Esophagus squamous epithelium (tissue), 5 donors: ENCODE measurements around the gene USH1C. TPM values are rescaled to one million over a fixed set of nuclear protein-coding genes. Genes with fewer than 3 reads are reported as not detected.

Experiments used
- DNase-seq: peaks from one replicate; lab custom pipeline; 2025; lab: John Stamatoyannopoulos, UW
- H3K27ac ChIP-seq, 4 donors: fragments of 200-600 bp; sonication (generic); one replicate each; pipeline ENCODE4 v1.5.1; 2016 to 2019; ENCODE audit warnings: mild to moderate bottlenecking in 1 of 4
- H3K27me3 ChIP-seq, 4 donors: fragments of 200-600 bp; sonication (generic); 1 replicate in 3 of 4; 2 replicates in 1 of 4; pipeline versions ENCODE4 v1.5.1 to v1.6.0; 2017 to 2021; ENCODE audit warnings: antibody characterized with exemption in 1 of 4
- H3K36me3 ChIP-seq, 3 donors: fragments of 200-600 bp; sonication (generic); one replicate each; pipeline ENCODE4 v1.5.1; 2016 to 2019
- H3K4me1 ChIP-seq, 3 donors: fragments of 200-600 bp; sonication (generic); one replicate each; pipeline ENCODE4 v1.5.1; 2017 to 2019
- H3K4me3 ChIP-seq, 4 donors: fragments of 200-600 bp; sonication (generic); 1 replicate in 3 of 4; 2 replicates in 1 of 4; pipeline ENCODE4 v1.5.1; 2016 to 2019; ENCODE audit warnings: mild to moderate bottlenecking in 2 of 4, moderate library complexity in 1 of 4
- H3K9me3 ChIP-seq, 3 donors: fragments of 200-600 bp; sonication (generic); one replicate each; pipeline ENCODE4 v1.5.1; 2016 to 2019
- POLR2A ChIP-seq, 4 donors: fragments of 450-650 bp; IDR thresholded peaks; one replicate each; pipeline ENCODE4 v1.6.1; 2017; ENCODE audit warnings: antibody characterized with exemption in 4 of 4, mild to moderate bottlenecking in 4 of 4, moderate library complexity in 3 of 4
- WGBS, 2 donors: methylation state at CpG; one replicate each; pipeline ENCODE4 v1.1.5; 2018; 5-methylcytosine and 5-hydroxymethylcytosine counted together
- intact Hi-C: fragments of 100-400 bp; cut with DNase I; formaldehyde crosslinking; loops from one replicate; pipeline ENCODE4 v1.15.0; 2022
- total RNA-seq, 4 donors: library from RNA; depleted of rRNA; stranded (reverse); fragments of >200 nt; gene quantifications; one replicate each; pipeline ENCODE4 v1.1.0, GENCODE V29; 2016
- TF ChIP-seq, protein P1 (sequence below), 6 experiments: fragments of 450-650 bp in 4 of 6; fragments of 200-600 bp in 2 of 6; sonication (generic) in 2 of 6; IDR thresholded peaks; one replicate each; pipeline ENCODE4 v1.5.1; 2016 to 2019; ENCODE audit warnings: antibody characterized with exemption in 6 of 6, mild to moderate bottlenecking in 4 of 6, moderate library complexity in 4 of 6
- donor health status: DM: yes; HTN: yes; CAD: no.

The USH1C gene
- total RNA-seq, 4 donors from 2014 or later = not detected

- peaks cover 0 to 13% (median 0%) of the 10 kb centered on the region in 4 donors for H3K27me3 ChIP-seq
- no peak for DNase-seq
- intact Hi-C loops = no loop called here
- no peaks in the 10 kb centered on the region for H3K9me3 ChIP-seq
- TF ChIP-seq, protein P1, sequence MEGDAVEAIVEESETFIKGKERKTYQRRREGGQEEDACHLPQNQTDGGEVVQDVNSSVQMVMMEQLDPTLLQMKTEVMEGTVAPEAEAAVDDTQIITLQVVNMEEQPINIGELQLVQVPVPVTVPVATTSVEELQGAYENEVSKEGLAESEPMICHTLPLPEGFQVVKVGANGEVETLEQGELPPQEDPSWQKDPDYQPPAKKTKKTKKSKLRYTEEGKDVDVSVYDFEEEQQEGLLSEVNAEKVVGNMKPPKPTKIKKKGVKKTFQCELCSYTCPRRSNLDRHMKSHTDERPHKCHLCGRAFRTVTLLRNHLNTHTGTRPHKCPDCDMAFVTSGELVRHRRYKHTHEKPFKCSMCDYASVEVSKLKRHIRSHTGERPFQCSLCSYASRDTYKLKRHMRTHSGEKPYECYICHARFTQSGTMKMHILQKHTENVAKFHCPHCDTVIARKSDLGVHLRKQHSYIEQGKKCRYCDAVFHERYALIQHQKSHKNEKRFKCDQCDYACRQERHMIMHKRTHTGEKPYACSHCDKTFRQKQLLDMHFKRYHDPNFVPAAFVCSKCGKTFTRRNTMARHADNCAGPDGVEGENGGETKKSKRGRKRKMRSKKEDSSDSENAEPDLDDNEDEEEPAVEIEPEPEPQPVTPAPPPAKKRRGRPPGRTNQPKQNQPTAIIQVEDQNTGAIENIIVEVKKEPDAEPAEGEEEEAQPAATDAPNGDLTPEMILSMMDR (IDR thresholded peaks at IDR 0.05) = no peak
- TF ChIP-seq POLR2A (IDR thresholded peaks at IDR 0.05) = no peak
- no peaks in the 10 kb centered on the region for H3K4me1 ChIP-seq
- no peaks in the 10 kb centered on the region for H3K36me3 ChIP-seq
- H3K4me3 ChIP-seq = no peak overlapping the region
- no peak overlapping the region for H3K27ac ChIP-seq
These were observed 19.0 kb upstream of the USH1C start for GRCh38 chr11:17563231-17563646.

DNA sequence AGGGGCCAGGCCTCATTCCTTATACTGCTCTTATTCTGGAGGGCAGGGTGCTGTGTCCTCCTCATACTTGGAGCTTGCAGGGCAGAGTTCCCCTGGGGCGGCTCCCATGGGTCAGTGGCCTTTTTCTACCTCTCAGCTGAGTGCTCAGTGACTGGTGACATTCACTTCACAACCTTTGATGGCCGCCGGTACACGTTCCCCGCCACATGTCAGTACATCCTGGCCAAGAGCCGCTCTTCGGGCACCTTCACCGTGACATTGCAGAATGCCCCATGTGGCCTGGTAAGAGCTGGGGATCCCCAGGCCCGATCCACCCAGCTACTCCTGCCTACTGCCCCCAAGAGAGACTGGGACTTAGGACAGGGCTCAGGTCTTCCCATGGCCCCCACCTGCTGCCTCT is 17.3 kb upstream of the USH1C start:
- no peaks in the 10 kb centered on the region for H3K36me3 ChIP-seq
- DNase-seq = no peak

GRCh38 chr11:17561111-17561415 is 16.8 kb upstream of the USH1C start:
- H3K9me3 ChIP-seq = no peaks in the 10 kb centered on the region
- H3K4me1 ChIP-seq = no peaks in the 10 kb centered on the region
- no peak overlapping the region for H3K27ac ChIP-seq
- peaks cover 0 to 27% (median 0%) of the 10 kb centered on the region in 4 donors for H3K27me3 ChIP-seq
- intact Hi-C loops = no loop called here
- WGBS, 2 donors = 89 to 100% methylated on average over 1 to 3 of the region's 4 CpGs
- DNase-seq = no peak
- TF ChIP-seq, protein P1 (IDR thresholded peaks at IDR 0.05) = no peak
- no peak for TF ChIP-seq POLR2A (IDR thresholded peaks at IDR 0.05)
- H3K36me3 ChIP-seq = no peaks in the 10 kb centered on the region
- H3K4me3 ChIP-seq = no peak overlapping the region

More for the DNA sequence above, 17.3 kb upstream of the USH1C start:
- TF ChIP-seq, protein P1 (IDR thresholded peaks at IDR 0.05) = no peak
- no peak for TF ChIP-seq POLR2A (IDR thresholded peaks at IDR 0.05)
- no peaks in the 10 kb centered on the region for H3K9me3 ChIP-seq
- no peak overlapping the region for H3K27ac ChIP-seq
- H3K4me3 ChIP-seq = no peak overlapping the region
- H3K27me3 ChIP-seq = peaks cover 0 to 27% (median 0%) of the 10 kb centered on the region in 4 donors
- no peaks in the 10 kb centered on the region for H3K4me1 ChIP-seq
- 87% methylated on average over 9 of the region's 9 CpGs; no CpG with 5 or more reads in 1 of the 2 donors for WGBS, 2 donors
- intact Hi-C loops = no loop called here

DNA sequence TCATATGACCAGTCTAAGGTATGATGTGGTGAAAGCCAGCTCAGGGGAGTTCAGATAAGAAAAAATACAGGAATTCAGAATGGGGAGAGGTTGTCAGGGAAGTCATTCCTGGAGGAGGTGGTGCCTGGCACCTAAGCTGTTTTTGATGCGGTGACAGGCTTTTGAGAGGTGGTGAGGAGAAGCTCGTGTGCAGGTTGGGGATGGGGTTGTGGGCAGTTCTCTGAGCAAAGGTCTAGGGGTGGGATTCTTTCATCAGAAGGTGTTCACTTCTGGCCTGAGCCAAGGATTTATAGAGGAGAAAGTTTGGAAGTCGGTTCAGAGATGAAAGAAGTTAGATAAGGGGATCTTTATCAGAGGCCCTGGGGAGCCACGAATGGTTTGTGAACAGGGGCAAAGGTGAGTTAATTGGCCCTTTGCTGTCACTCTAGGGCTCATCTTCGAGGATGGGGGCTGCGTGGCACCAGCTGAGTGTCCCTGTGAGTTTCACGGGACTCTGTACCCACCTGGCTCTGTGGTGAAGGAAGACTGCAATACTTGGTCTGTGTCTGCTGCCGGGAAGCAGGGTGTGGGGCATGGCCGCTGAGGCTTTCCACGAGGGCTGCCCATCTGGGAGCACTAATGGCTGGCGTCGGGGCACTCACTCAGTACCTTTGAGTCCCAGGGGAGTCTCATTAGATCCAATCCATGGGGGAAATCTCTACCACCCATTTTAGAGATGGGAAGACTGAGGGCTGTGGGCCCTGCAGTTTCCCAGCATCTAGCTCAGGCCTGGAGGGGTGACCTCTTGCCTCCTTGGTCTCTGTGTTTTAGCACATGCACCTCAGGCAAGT is 16.3 kb upstream of the USH1C start:
- Histone ChIP-seq H3K4me1 (no peaks in the 10 kb centered on the region), H3K36me3 (no peaks in the 10 kb centered on the region), H3K27ac (no peak overlapping the region), H3K9me3 (no peaks in the 10 kb centered on the region), H3K4me3 (no peak overlapping the region), H3K27me3 (peaks cover 0 to 27% (median 0%) of the 10 kb centered on the region in 4 donors)
- intact Hi-C loops = no loop called here
- no peak for DNase-seq
- 51 to 59% methylated on average over 7 to 12 of the region's 12 CpGs for WGBS, 2 donors
- no peak for TF ChIP-seq POLR2A (IDR thresholded peaks at IDR 0.05)
- TF ChIP-seq, protein P1 (IDR thresholded peaks at IDR 0.05) = no peak

- H3K9me3 ChIP-seq = no peaks in the 10 kb centered on the region
- no peaks in the 10 kb centered on the region for H3K36me3 ChIP-seq
- no peaks in the 10 kb centered on the region for H3K4me1 ChIP-seq
- no peak for DNase-seq
- 61 to 78% methylated on average over 2 to 4 of the region's 9 CpGs for WGBS, 2 donors
- TF ChIP-seq, protein P1 (IDR thresholded peaks at IDR 0.05) = no peak
- TF ChIP-seq POLR2A (IDR thresholded peaks at IDR 0.05) = no peak
- H3K27me3 ChIP-seq = peaks cover 0 to 27% (median 0%) of the 10 kb centered on the region in 4 donors
- H3K4me3 ChIP-seq = no peak overlapping the region
- intact Hi-C loops = no loop called here
- H3K27ac ChIP-seq = no peak overlapping the region
These were observed 15.3 kb upstream of the USH1C start for GRCh38 chr11:17559341-17560087.
